Prostate gland (tissue), 2 donors: ENCODE measurements around the gene ARL10. TPM values are rescaled to one million over a fixed set of nuclear protein-coding genes. Genes with fewer than 3 reads are reported as not detected.

Experiments
- DNase-seq: peaks from one replicate; pipeline ENCODE4 v3.0.0-alpha.2; 2019; ENCODE audit warnings: low spot score
- H3K27ac ChIP-seq, 2 donors: fragments of 200-600 bp; sonication (generic); 2 replicates each; pipeline ENCODE4 v1.5.1; 2017 to 2019
- H3K27me3 ChIP-seq: fragments of 200-600 bp; sonication (generic); replicated peaks from 2 replicates; pipeline ENCODE4 v1.5.1; 2019; ENCODE audit not compliant: insufficient read depth
- H3K36me3 ChIP-seq, 2 donors: fragments of 200-600 bp; sonication (generic); 1 replicate in 1 of 2; 2 replicates in 1 of 2; pipeline versions ENCODE4 v1.5.1 to v1.8.1; 2017 to 2019
- H3K4me1 ChIP-seq: fragments of 200-600 bp; sonication (generic); replicated peaks from 2 replicates; pipeline ENCODE4 v1.5.1; 2019
- H3K4me3 ChIP-seq, 2 donors: fragments of 200-600 bp; sonication (generic); 2 replicates each; pipeline ENCODE4 v1.5.1; 2017 to 2019
- H3K9me3 ChIP-seq: fragments of 200-600 bp; sonication (generic); 2 replicates; pipeline ENCODE4 v1.5.1; 2017
- POLR2A ChIP-seq: fragments of 450-650 bp; IDR thresholded peaks from one replicate; pipeline ENCODE4 v1.6.1; 2016; ENCODE audit warnings: antibody characterized with exemption, mild to moderate bottlenecking
- POLR2AphosphoS5 ChIP-seq: sonication (generic); formaldehyde crosslinking; IDR thresholded peaks from one replicate; pipeline ENCODE4 v1.6.1; 2017; ENCODE audit warnings: antibody characterized with exemption
- WGBS: methylation state at CpG from one replicate; pipeline ENCODE4 v1.1.5; 2018; 5-methylcytosine and 5-hydroxymethylcytosine counted together
- intact Hi-C: fragments of 100-400 bp; cut with DNase I; formaldehyde crosslinking; loops from one replicate; pipeline ENCODE4 v1.14.2; 2022
- total RNA-seq, 2 donors: library from RNA; depleted of rRNA; stranded (reverse); fragments of >200 nt; gene quantifications; one replicate each; pipeline ENCODE4 v1.1.0, GENCODE V29; 2016
- TF ChIP-seq, protein P1 (sequence below), 4 experiments: fragments of 200-600 bp in 2 of 4; fragments of 450-650 bp in 2 of 4; sonication (generic) in 2 of 4; IDR thresholded peaks; 1 replicate in 3 of 4; 2 replicates in 1 of 4; pipeline ENCODE4 v1.5.1; 2016 to 2019; ENCODE audit warnings: antibody characterized with exemption in 4 of 4, mild to moderate bottlenecking in 2 of 4, moderate library complexity in 2 of 4

The ARL10 gene, protein sequence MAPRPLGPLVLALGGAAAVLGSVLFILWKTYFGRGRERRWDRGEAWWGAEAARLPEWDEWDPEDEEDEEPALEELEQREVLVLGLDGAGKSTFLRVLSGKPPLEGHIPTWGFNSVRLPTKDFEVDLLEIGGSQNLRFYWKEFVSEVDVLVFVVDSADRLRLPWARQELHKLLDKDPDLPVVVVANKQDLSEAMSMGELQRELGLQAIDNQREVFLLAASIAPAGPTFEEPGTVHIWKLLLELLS
- total RNA-seq, result 1 to 10 TPM; 2.4 to 8.2 TPM

DNA sequence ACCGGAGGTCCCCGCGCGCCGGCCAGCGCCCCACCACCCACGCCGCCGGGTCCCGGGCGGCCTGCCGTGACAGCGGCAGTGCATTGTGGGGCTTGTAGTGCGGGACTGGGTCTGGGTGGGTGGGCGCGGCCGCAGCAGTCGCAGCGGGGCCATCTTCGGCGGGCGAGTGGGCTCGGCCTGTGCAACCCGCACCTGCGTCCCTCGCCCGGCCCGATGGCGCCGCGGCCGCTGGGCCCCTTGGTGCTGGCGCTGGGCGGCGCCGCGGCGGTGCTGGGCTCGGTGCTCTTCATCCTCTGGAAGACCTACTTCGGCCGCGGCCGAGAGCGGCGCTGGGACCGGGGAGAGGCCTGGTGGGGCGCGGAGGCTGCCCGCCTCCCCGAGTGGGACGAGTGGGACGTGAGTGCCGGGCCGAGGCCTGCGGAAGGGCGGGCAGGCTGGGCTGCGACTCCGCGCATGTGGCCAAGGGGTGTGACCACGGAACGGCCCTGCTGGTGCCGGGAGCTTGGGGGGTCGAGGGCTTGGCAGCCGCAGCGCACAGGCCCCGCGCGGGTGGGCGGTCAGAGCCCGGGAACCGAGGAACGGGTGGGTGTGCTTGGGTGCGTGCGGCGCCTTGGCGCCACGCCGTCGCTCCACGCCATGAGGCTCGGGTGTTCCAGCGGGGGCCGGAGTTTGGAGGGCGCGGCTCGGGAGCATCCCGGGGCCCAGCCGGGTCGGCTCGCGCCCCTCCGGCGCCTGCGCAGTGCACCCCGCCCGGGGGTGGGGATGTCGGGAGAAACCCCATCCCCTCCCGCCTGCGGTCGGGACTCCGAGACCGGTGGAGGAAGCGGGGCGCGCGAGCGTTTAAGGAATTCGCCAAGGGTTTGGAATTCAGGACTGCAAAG, at the start of gene ARL10:
Gene ARL10, plus strand, starts transcription at position 137 of the 881 bp plus-strand sequence. Its CDS starts 77 bp downstream, at position 214.
- Histone ChIP-seq H3K4me1 (no peaks in the 10 kb centered on the region), H3K4me3 (peak within 1 kb of the TSS; percentile 63 to 65), H3K36me3 (no peaks in the 10 kb centered on the region), H3K27ac (peak within 1 kb of the TSS; percentile 56 to 75), H3K9me3 (no peaks in the 10 kb centered on the region), H3K27me3 (no peaks in the 10 kb centered on the region)
- intact Hi-C loops, result no loop called here
- no peak for DNase-seq
- under 1% methylated on average over 76 of the region's 108 CpGs for WGBS
- TF ChIP-seq, protein P1, sequence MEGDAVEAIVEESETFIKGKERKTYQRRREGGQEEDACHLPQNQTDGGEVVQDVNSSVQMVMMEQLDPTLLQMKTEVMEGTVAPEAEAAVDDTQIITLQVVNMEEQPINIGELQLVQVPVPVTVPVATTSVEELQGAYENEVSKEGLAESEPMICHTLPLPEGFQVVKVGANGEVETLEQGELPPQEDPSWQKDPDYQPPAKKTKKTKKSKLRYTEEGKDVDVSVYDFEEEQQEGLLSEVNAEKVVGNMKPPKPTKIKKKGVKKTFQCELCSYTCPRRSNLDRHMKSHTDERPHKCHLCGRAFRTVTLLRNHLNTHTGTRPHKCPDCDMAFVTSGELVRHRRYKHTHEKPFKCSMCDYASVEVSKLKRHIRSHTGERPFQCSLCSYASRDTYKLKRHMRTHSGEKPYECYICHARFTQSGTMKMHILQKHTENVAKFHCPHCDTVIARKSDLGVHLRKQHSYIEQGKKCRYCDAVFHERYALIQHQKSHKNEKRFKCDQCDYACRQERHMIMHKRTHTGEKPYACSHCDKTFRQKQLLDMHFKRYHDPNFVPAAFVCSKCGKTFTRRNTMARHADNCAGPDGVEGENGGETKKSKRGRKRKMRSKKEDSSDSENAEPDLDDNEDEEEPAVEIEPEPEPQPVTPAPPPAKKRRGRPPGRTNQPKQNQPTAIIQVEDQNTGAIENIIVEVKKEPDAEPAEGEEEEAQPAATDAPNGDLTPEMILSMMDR (IDR thresholded peaks at IDR 0.05), result no peak
- TF ChIP-seq POLR2A, result peak; percentile 15

- intact Hi-C loops, result no loop called here
- Histone ChIP-seq H3K4me3 (no peak overlapping the region), H3K27ac (peak overlapping the region in 1 of 2 donors; percentile 4), H3K9me3 (no peaks in the 10 kb centered on the region), H3K4me1 (no peaks in the 10 kb centered on the region), H3K36me3 (peaks cover 0 to 4% of the 10 kb centered on the region in 2 donors), H3K27me3 (no peaks in the 10 kb centered on the region)
- no peak for DNase-seq
- TF ChIP-seq POLR2AphosphoS5 (no peak), POLR2A (no peak)
- TF ChIP-seq, protein P1 (IDR thresholded peaks at IDR 0.05), result no peak
- WGBS, result 46% methylated on average over 7 of the region's 7 CpGs
These were observed 47.5 kb upstream of the ARL10 start for GRCh38 chr5:176317534-176318374.

- Histone ChIP-seq H3K9me3 (no peaks in the 10 kb centered on the region), H3K27me3 (no peaks in the 10 kb centered on the region), H3K27ac (no peak overlapping the region), H3K36me3 (peaks cover 0 to 3% of the 10 kb centered on the region in 2 donors), H3K4me3 (no peak overlapping the region), H3K4me1 (no peaks in the 10 kb centered on the region)
- WGBS, result 91% methylated on average over 9 of the region's 9 CpGs
- no peak for TF ChIP-seq POLR2AphosphoS5
- TF ChIP-seq POLR2A, result no peak
- TF ChIP-seq, protein P1 (IDR thresholded peaks at IDR 0.05), result no peak
- intact Hi-C loops, result no loop called here
- no peak for DNase-seq
These were observed 45.3 kb upstream of the ARL10 start for GRCh38 chr5:176319827-176320554.

GRCh38 chr5:176320577-176320976, 44.7 kb upstream of the ARL10 start:
- H3K36me3 ChIP-seq, result no peaks in the 10 kb centered on the region
- TF ChIP-seq POLR2A (no peak), POLR2AphosphoS5 (no peak)
- TF ChIP-seq, protein P1 (IDR thresholded peaks at IDR 0.05), result no peak
- DNase-seq, result no peak
- intact Hi-C loops, result no loop called here
- no peaks in the 10 kb centered on the region for H3K27me3 ChIP-seq
- no peak overlapping the region for H3K27ac ChIP-seq
- no peaks in the 10 kb centered on the region for H3K9me3 ChIP-seq
- WGBS, result 90% methylated on average over 3 of the region's 3 CpGs
- no peaks in the 10 kb centered on the region for H3K4me1 ChIP-seq
- no peak overlapping the region for H3K4me3 ChIP-seq
